ENCODE measurements around the gene ZIK1.

ZIK1 gene

GRCh38 chr19:57583521-57584416, at the start of gene ZIK1:
TSS of gene ZIK1 (plus strand) at chr19:57584145. CDS start at chr19:57584357, 212 bp downstream.
- peak; percentile 84 for DNase-seq

DNA sequence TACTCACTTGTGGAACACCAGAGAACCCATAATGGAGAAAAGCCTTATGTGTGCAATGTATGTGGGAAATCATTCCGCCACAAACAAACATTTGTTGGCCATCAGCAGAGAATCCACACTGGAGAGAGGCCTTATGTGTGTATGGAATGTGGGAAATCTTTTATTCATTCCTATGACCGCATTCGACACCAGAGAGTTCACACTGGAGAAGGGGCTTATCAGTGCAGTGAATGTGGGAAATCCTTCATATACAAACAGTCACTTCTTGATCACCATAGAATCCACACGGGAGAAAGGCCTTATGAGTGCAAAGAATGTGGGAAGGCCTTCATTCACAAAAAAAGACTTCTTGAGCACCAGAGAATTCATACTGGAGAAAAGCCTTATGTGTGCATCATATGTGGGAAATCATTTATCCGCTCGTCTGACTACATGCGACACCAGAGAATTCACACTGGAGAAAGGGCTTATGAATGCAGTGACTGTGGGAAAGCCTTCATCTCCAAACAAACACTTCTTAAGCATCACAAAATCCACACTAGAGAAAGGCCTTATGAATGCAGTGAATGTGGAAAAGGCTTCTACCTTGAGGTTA, 45.9 kb upstream of the ZIK1 start:
- DNase-seq: no peak

DNA sequence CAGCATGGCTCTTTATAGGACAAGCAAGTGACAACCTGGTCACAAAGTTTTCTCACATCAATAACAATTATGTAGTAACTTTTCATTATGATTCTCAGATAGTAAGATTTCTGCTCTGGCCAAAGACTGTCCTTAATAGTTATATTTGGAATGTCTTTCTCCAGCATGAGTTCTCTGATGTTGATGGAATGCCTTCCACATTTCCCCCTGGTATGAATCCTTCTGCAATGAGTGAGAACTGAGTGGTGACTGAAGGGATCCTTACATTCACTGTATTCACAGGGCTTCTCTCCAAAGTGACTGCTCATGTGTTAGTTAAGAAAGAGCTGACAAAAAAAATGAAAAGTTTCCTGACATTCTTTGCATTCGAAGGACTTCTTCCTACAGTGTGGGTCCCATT, 37.4 kb upstream of the ZIK1 start:
- DNase-seq: no peak

GRCh38 chr19:57552432-57552831, 31.5 kb upstream of the ZIK1 start:
- no peak for DNase-seq

GRCh38 chr19:57557659-57558058, 26.3 kb upstream of the ZIK1 start:
- no peak for DNase-seq

DNA sequence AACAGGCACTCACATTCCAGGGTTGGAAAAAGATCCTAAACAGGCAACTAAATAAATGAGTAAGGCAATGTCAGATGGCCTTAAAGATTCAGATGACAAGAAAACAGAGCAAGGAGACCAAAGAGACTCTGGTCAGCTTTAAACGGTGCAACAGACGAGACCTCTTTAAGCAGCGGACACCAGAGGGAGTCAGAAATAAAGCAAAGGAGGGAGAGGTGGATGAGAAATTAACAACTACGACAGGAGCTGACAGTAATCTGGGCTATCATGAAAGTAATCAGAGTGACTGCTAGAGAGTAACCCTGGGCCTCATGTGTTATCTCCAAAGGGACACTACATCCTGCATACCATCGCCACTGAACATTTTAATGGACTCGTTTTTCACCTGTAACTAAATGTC, 25.4 kb upstream of the ZIK1 start:
- DNase-seq: no peak

- DNase-seq: no peak
Observed at GRCh38 chr19:57559008-57559403, 24.9 kb upstream of the ZIK1 start.

GRCh38 chr19:57559404-57560025, 24.4 kb upstream of the ZIK1 start, which contains the start of gene ZNF550:
TSS of gene ZNF550 (minus strand) at chr19:57559863. CDS start at chr19:57559682, 181 bp downstream.
- peak; percentile 86 for DNase-seq

- no peak for DNase-seq
Observed at GRCh38 chr19:57560049-57560491, 23.9 kb upstream of the ZIK1 start.

- DNase-seq: no peak
Observed at GRCh38 chr19:57563547-57563946, 20.4 kb upstream of the ZIK1 start.

- no peak for DNase-seq
Observed at GRCh38 chr19:57566396-57567265, 17.3 kb upstream of the ZIK1 start.

DNA sequence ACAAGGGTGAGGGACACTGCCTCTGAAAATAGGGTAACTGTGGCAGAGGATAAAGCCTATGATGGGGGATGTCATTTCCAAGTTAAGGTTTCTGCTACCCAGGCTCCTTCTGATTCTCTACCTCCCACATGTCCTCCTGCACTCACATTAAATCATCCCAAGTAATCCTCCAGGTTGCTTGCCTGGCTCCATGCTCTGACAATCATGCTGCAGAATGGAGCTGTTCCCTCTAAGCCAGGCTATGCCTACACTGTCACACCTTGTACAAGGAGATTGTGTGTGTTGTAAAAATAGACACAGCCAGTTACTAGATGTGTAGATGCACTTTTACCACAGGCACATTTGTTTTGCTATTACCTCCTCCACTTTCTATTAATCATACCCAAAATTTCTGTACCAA, 13.2 kb upstream of the ZIK1 start:
- DNase-seq: no peak

- DNase-seq: no peak
Observed at GRCh38 chr19:57572415-57572947, 11.5 kb upstream of the ZIK1 start.

- DNase-seq: no peak
Observed at GRCh38 chr19:57576661-57577060, 7.3 kb upstream of the ZIK1 start.

DNA sequence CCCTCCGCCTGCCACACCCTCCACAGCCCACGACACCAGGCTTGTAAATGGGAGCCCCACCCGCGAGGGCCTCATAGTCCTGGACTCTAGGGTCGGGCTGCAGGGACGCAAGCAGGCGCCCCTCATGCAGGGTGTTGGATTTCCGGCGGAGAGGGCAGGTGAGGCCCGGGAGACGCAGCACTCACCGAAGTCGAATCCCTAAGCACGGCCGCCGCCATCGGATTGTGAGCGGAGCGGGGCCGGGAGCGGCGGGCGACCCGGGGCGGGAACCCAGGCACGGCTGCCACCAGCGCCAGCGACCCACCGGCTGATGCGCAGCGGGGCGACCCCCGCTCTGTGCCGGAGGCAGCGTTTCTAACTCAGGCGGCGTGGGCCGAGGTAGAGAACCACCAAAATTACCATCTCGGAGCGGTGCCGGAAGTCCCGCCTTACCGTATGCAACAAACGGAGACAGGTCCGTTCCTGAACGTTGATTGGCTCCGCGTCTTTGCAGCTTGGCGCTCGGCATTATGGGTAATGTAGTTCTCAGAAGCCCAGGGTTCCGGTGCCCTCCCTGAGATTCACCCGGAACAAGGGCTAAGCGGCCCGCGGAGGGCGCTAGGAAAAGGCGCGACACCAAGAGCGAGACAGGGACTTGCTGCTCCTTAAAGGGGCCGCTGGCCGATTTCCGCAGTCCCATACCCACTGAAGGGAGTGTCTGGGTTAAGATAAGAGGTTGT, 5.3 kb upstream of the ZIK1 start, which contains the start of gene ZNF416:
Gene ZNF416 (minus strand): TSS at position 425 of the 719 bp plus-strand sequence. CDS start 207 bp downstream, at position 218.
- peak; percentile 95 for DNase-seq

GRCh38 chr19:57583104-57583520, 833 bp upstream of the ZIK1 start:
- DNase-seq: no peak

DNA sequence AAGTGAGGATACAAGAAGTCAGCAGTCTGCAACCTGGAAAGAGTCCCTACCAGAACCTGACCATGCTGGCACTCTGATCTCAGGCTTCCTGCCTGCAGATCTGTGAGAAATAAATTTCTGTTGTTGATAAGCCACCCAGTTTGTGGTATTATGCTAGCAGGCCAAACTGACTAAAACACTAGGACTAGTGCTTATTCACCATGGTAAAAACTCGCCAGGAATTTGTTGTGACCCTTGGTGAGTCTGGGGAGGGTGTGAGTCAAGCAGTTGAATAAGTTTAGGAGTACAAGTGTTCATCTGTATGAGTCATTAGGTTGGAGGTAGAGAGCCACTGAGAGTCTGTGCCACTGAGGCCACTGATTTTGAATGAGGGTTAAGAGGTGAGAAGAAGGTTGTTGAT, 3.6 kb downstream of the ZIK1 start:
- DNase-seq: no peak

GRCh38 chr19:57599377-57599760, 15.4 kb downstream of the ZIK1 start:
- DNase-seq: no peak

- peak; percentile 85 for DNase-seq
Observed at GRCh38 chr19:57599761-57600383, 15.9 kb downstream of the ZIK1 start, which contains the start of gene ZNF530. TSS of gene ZNF530 (plus strand) at chr19:57599885. CDS start at chr19:57604346, 4,461 bp downstream.

DNA sequence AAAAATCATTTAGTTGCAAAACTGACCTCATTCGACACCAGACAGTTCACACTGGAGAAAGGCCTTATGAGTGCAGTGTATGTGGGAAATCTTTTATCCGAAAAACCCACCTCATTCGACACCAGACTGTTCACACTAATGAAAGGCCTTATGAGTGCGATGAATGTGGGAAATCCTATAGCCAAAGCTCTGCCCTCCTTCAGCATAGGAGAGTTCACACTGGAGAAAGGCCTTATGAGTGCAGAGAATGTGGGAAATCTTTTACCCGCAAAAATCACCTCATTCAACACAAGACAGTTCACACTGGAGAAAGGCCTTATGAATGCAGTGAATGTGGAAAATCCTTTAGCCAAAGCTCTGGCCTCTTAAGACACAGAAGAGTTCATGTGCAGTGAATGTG, 23.0 kb downstream of the ZIK1 start:
- no peak for DNase-seq

DNA sequence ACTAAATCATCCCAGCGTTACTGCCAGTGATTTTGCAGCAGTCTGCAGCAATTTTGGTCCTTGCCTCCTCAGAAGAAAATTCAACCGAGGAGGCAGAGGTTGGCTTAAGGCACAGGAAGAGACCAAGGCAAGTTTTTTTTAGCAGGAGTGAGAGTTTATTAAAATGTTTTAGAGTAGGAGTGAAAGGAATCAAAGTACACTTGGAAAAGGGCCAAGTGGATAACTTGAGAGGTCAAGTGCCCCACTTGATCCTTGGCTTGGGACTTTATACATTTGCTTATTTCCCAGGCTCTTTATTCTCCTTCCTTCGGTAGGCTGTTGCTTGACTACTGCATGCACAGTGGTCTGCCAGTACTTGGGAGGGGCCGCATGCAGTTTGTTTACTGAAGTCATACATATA, 27.2 kb downstream of the ZIK1 start:
- DNase-seq: no peak

All from stimulated activated naive CD4-positive, alpha-beta T cell treated with Interleukin-2 at 50 U/mL for 16 hours (primary cell).